Right lobe of liver (tissue), 6 donors: ENCODE measurements around the gene INPP5A. TPM values are rescaled to one million over a fixed set of nuclear protein-coding genes. Genes with fewer than 3 reads are reported as not detected.
A peak's percentile ranks its signal among the peaks of the same experiment; 100 is the strongest.

Experiments used
- ATAC-seq, 4 donors: fragments of 200-7000 bp; cut with Tn5 transposase; one replicate each; pipeline ENCODE4 v1.9.1; 2020; ENCODE audit warnings: mild to moderate bottlenecking in 4 of 4, moderate library complexity in 4 of 4
- DNase-seq, 3 donors: peaks; one replicate each; pipeline ENCODE4 v3.0.0-alpha.2; 2020
- H3K27ac ChIP-seq, 3 donors: fragments of 200-600 bp; one replicate each; pipeline ENCODE4 v1.8.0; 2022
- H3K27me3 ChIP-seq, 2 donors: fragments of 200-600 bp; one replicate each; pipeline ENCODE4 v1.8.0; 2022
- H3K36me3 ChIP-seq, 4 donors: fragments of 200-600 bp; sonication (generic) in 1 of 4; one replicate each; pipeline versions ENCODE4 v1.5.1 to v1.8.0; 2017 to 2022; ENCODE audit warnings: control low read depth in 1 of 4
- H3K4me1 ChIP-seq, 4 donors: fragments of 200-600 bp; sonication (generic) in 1 of 4; one replicate each; pipeline versions ENCODE4 v1.5.1 to v1.8.0; 2017 to 2022; ENCODE audit warnings: control low read depth in 1 of 4
- H3K4me3 ChIP-seq, 3 donors: fragments of 200-600 bp; one replicate each; pipeline ENCODE4 v1.8.0; 2022
- H3K9me3 ChIP-seq, 4 donors: fragments of 200-600 bp; sonication (generic) in 1 of 4; one replicate each; pipeline versions ENCODE4 v1.5.1 to v1.8.0; 2017 to 2022; ENCODE audit warnings: control low read depth in 1 of 4
- POLR2A ChIP-seq: fragments of 450-650 bp; IDR thresholded peaks from one replicate; pipeline ENCODE4 v1.6.1; 2017; ENCODE audit warnings: antibody characterized with exemption, mild to moderate bottlenecking
- WGBS: methylation state at CpG from one replicate; pipeline ENCODE4 v1.1.6; 2018; ENCODE audit warnings: low coverage, low lambda C conversion rate; ENCODE audit not compliant: insufficient coverage; ENCODE audit errors: missing lambda C conversion rate; 5-methylcytosine and 5-hydroxymethylcytosine counted together
- intact Hi-C, 2 donors: fragments of 100-400 bp; cut with DNase I; formaldehyde crosslinking; loops; one replicate each; pipeline versions ENCODE4 v1.11.2 to v1.14.1; 2022
- total RNA-seq, 6 experiments: library from RNA; depleted of rRNA in 2 of 6; stranded (reverse); fragments of >200 nt in 2 of 6; fragmentation: NEBNext Ultra II Directional in 3 of 6; extraction: Animal tissue kit (Norgen Biotek cat#: 25700) in 3 of 6; gene quantifications; one replicate each; pipeline versions ENCODE4 v1.1.0 to v1.2.4, GENCODE V29; 2016 to 2023
- TF ChIP-seq, protein P1 (sequence below), 4 donors: fragments of 200-600 bp in 3 of 4; fragments of 450-650 bp in 1 of 4; IDR thresholded peaks; one replicate each; pipeline versions ENCODE4 v1.5.1 to v1.8.0; 2016 to 2022; ENCODE audit warnings: antibody characterized with exemption in 4 of 4, mild to moderate bottlenecking in 2 of 4
- donor health status: DM: no; HTN: yes; CAD: no.
- donor health status: DM: no; HTN: no; CAD: no.
- donor health status: DM: no; HTN: no; CAD: no.
- donor health status: DM: no; HTN: yes; CAD: no.
- donor health status: DM: no; HTN: yes; CAD: no.

Gene INPP5A
- total RNA-seq, 6 experiments from 2014 or later, result 12.5 to 24.6 (median 16.9) TPM

DNA sequence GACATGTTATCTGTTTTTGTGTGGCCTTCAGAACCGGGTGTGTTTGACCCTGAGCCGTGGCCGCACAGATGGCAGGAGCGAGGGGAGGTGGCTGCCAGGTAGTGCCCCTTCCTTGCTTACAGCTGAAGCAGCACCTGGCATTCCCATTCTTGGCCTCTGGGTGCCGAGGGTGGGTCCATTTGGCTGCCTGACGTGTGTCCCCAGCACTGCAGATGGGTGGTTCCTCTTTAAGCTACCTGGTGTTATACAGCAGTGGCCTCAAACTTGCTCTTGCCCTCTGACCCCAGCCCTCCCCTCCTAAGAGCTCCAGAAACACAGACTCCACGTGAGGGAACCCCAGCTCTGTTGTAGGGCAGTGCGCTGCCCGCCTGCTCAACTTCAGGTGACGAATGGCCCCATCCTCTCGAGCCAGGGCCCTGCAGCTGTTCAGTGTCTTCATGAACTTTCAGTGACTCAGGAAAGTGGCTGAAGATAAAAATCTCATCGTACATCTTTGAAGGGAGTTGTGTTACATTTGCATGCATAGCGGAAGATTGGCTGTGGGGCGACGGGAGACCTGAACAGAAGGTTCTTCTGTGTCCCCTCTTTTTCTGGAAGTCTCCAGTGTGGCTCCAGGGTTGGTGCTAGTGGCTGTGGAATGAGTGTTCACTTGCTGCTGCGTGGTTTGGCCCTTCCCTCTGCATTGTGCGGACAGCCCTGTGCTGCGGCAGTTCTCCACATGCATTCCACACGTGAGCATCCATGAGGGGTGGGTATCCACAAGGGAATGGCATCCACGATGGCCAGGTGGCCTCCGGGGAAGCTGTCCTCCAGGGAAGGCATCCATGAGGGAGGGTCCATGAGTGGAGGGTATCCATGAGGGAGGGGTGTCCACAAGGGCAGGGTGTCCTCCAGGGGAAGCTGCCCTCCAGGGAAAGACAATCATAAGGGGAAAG, 91.6 kb downstream of the INPP5A start:
- Histone ChIP-seq H3K27ac (peak overlapping the region in 1 of 3 donors; percentile 37), H3K27me3 (no peaks in the 10 kb centered on the region), H3K4me1 (peaks cover 0 to 3% (median 0%) of the 10 kb centered on the region in 4 donors), H3K9me3 (no peaks in the 10 kb centered on the region), H3K36me3 (no peaks in the 10 kb centered on the region), H3K4me3 (no peak overlapping the region)
- no peak for ATAC-seq
- intact Hi-C loops, result no loop called here
- 83% methylated on average over 5 of the region's 21 CpGs for WGBS
- TF ChIP-seq POLR2A, result no peak
- TF ChIP-seq, protein P1, sequence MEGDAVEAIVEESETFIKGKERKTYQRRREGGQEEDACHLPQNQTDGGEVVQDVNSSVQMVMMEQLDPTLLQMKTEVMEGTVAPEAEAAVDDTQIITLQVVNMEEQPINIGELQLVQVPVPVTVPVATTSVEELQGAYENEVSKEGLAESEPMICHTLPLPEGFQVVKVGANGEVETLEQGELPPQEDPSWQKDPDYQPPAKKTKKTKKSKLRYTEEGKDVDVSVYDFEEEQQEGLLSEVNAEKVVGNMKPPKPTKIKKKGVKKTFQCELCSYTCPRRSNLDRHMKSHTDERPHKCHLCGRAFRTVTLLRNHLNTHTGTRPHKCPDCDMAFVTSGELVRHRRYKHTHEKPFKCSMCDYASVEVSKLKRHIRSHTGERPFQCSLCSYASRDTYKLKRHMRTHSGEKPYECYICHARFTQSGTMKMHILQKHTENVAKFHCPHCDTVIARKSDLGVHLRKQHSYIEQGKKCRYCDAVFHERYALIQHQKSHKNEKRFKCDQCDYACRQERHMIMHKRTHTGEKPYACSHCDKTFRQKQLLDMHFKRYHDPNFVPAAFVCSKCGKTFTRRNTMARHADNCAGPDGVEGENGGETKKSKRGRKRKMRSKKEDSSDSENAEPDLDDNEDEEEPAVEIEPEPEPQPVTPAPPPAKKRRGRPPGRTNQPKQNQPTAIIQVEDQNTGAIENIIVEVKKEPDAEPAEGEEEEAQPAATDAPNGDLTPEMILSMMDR (IDR thresholded peaks at IDR 0.05), result no peak
- DNase-seq, result peak in 1 of 3 donors; percentile 44

DNA sequence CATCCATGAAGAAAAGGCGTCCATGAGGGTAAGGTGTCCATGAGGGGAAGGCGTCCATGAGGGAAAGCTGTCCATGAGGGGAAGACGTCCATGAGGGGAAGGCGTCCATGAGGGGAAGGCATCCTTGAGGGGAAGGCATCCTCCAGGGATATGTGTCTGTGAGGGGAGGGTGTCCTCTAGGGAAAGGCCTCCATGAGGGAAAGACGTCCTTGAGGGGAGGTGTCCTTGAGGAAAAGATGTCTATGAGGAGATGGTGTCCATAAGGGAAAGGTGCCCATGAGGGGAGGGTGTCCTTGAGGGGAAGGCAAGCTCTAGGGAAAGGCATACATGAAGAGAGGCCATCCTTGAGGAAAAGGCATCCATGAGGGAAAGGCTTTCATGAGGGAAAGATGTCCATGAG, 92.6 kb downstream of the INPP5A start:
- no peaks in the 10 kb centered on the region for H3K9me3 ChIP-seq
- DNase-seq, result peak in 1 of 3 donors; percentile 17
- H3K27me3 ChIP-seq, result no peaks in the 10 kb centered on the region
- no peak for ATAC-seq
- peaks cover 0 to 3% (median 0%) of the 10 kb centered on the region in 4 donors for H3K4me1 ChIP-seq
- no peaks in the 10 kb centered on the region for H3K36me3 ChIP-seq
- no peak overlapping the region for H3K4me3 ChIP-seq
- WGBS, result 87% methylated on average over 5 of the region's 5 CpGs
- H3K27ac ChIP-seq, result no peak overlapping the region
- intact Hi-C loops, result loop anchor here (5.0 to 10.0 kb wide), 2 partner anchors 168 to 245 kb away; no protein-coding TSS in a partner anchor
- no peak for TF ChIP-seq POLR2A
- TF ChIP-seq, protein P1 (IDR thresholded peaks at IDR 0.05), result no peak

DNA sequence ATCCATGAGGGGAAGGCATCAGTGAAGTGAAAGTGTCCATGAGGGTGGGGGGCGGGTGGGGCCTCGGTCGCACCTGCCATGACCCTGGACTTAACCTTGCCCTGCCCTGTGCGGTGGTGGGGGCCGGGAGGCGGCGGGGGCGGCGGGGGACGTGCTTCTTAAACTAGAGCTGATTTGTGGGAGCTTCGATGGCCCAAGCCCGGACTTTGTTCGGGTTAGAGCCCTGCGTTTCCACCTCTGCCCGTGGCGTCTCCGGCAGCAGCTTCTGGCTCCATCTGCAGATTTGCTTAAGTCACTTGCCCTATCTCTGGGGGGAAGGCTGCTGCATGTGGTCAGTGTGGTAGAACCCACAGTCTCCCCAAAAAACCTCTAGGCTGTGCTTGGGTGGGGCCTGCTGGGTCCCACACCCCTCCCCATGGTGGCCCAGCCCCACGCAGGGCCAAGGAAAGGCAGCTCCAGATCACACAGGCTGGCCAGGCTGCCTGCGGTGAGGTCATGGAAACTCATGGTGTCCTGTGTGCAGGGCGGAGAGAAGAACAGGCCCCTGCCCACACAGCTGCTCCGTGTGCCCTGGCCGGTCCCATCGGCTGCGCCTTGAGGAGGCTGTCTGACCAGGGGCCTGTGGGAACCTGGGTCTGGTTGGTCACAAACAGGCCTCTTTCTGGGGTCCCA, 93.2 kb downstream of the INPP5A start:
- TF ChIP-seq, protein P1 (IDR thresholded peaks at IDR 0.05), result no peak
- no peaks in the 10 kb centered on the region for H3K27me3 ChIP-seq
- no peak overlapping the region for H3K4me3 ChIP-seq
- peaks cover 0 to 3% (median 0%) of the 10 kb centered on the region in 4 donors for H3K4me1 ChIP-seq
- H3K27ac ChIP-seq, result peak overlapping the region; percentile 24 to 34 (median 26)
- WGBS, result no CpG with 5 or more reads among the region's 24 CpGs
- ATAC-seq (peak; percentile 32 to 38 (median 38)), DNase-seq (peak; percentile 17 to 58 (median 39))
- no peaks in the 10 kb centered on the region for H3K9me3 ChIP-seq
- intact Hi-C loops, result loop anchor here (5.0 to 10.0 kb wide), 2 partner anchors 169 to 246 kb away; no protein-coding TSS in a partner anchor
- H3K36me3 ChIP-seq, result no peaks in the 10 kb centered on the region

DNA sequence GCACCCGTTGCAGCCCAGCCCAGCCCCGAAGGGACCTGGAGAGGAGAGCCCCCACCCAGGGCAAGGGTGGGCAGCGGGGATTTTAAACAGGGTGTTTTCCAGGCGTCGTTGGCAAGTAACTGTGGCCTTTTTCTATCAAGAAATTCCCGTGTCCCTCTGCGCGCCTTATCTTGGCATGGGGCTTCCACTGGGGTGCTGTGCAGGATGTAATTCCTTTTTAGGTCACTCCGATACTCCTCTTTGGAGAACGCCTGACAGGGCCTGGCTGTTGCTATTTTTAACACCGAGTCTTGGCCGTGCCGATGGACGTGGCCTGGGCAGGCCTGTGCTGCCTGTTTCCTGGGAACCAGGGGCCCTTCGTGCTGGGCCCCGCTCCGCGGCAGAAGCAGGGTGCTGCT, 93.8 kb downstream of the INPP5A start:
- 67% methylated on average over 8 of the region's 18 CpGs for WGBS
- peaks cover 0 to 3% (median 0%) of the 10 kb centered on the region in 4 donors for H3K4me1 ChIP-seq

More for the DNA sequence above, 93.8 kb downstream of the INPP5A start:
- intact Hi-C loops, result loop anchor here (5.0 to 10.0 kb wide), 2 partner anchors 169 to 247 kb away; no protein-coding TSS in a partner anchor
- H3K27ac ChIP-seq, result peak overlapping the region; percentile 24 to 34 (median 26)
- no peak overlapping the region for H3K4me3 ChIP-seq
- no peaks in the 10 kb centered on the region for H3K9me3 ChIP-seq
- no peaks in the 10 kb centered on the region for H3K27me3 ChIP-seq
- peak in 2 of 3 donors; percentile 19 to 54 for DNase-seq
- no peaks in the 10 kb centered on the region for H3K36me3 ChIP-seq
- peak; percentile 50 to 57 (median 50) for ATAC-seq
- TF ChIP-seq, protein P1 (IDR thresholded peaks at IDR 0.05), result no peak
- TF ChIP-seq POLR2A, result no peak
